Effector memory CD8-positive, alpha-beta T cell (primary cell): Measurements from ENCODE around the gene STX16.

ENCODE experiments used
- ATAC-seq: fragments of 150-1000 bp; cut with Tn5 transposase; replicated peaks from 2 replicates; pipeline ENCODE4 v1.10.0; 2021; ENCODE audit warnings: mild to moderate bottlenecking, moderate library complexity
- DNase-seq, 3 experiments: peaks; one replicate each; pipeline ENCODE4 v3.0.0; 2021
- H3K27ac Mint-ChIP-seq, 2 donors: one replicate each; pipeline ENCODE4 v1.8.0; 2022; ENCODE audit warnings: mild to moderate bottlenecking in 2 of 2, mixed read lengths in 2 of 2, moderate library complexity in 2 of 2
- H3K27me3 Mint-ChIP-seq, 2 donors: one replicate each; pipeline ENCODE4 v1.8.0; 2022; ENCODE audit warnings: mixed read lengths in 2 of 2
- H3K36me3 Mint-ChIP-seq: one replicate; pipeline ENCODE4 v1.8.0; 2022; ENCODE audit warnings: mild to moderate bottlenecking, moderate library complexity, mixed read lengths; ENCODE audit not compliant: insufficient read depth
- H3K4me1 Mint-ChIP-seq, 2 donors: one replicate each; pipeline ENCODE4 v1.8.0; 2022; ENCODE audit warnings: low read depth in 2 of 2, mixed read lengths in 2 of 2
- H3K4me3 Mint-ChIP-seq, 2 donors: one replicate each; pipeline ENCODE4 v1.8.0; 2022; ENCODE audit warnings: mild to moderate bottlenecking in 2 of 2, mixed read lengths in 2 of 2, moderate library complexity in 2 of 2
- H3K9me3 Mint-ChIP-seq, 2 donors: one replicate each; pipeline ENCODE4 v1.8.0; 2022; ENCODE audit warnings: mixed read lengths in 2 of 2

Gene STX16

DNA sequence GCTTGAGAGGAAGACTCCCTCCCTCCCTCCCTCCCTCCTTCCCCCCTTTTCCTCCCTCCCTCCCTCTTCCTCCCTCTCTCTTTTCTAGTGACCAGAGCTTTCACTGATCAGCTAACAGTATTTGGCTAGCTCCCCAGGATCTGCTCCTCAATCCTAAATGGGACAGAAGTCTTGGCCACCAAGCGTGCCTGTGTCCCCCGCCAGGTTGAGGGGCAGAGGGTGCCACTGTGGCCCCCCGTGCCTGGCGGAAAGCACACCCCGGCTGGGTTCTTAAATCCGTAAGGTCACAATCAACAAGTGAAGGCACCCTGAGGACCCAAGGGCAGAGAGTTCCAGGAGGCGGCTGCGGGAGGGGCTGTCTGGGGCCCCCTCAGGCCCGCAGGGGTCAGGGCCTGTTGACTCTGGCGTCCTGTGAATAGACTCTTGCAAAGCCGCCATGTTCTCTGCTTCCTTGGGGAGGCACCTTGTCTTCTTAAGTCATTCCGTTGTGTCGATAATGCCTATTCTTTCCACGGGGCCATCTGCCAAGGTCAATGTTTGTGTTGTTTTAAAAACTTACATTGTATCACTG is 38.9 kb upstream of the STX16 start:
- no peaks in the 10 kb centered on the region for H3K4me1 Mint-ChIP-seq
- no peaks in the 10 kb centered on the region for H3K9me3 Mint-ChIP-seq
- H3K4me3 Mint-ChIP-seq, result no peak overlapping the region
- no peak overlapping the region for H3K27ac Mint-ChIP-seq
- peaks cover 36 to 57% of the 10 kb centered on the region in 2 donors for H3K27me3 Mint-ChIP-seq
- H3K36me3 Mint-ChIP-seq, result no peaks in the 10 kb centered on the region
- DNase-seq (no peak), ATAC-seq (no peak)

DNA sequence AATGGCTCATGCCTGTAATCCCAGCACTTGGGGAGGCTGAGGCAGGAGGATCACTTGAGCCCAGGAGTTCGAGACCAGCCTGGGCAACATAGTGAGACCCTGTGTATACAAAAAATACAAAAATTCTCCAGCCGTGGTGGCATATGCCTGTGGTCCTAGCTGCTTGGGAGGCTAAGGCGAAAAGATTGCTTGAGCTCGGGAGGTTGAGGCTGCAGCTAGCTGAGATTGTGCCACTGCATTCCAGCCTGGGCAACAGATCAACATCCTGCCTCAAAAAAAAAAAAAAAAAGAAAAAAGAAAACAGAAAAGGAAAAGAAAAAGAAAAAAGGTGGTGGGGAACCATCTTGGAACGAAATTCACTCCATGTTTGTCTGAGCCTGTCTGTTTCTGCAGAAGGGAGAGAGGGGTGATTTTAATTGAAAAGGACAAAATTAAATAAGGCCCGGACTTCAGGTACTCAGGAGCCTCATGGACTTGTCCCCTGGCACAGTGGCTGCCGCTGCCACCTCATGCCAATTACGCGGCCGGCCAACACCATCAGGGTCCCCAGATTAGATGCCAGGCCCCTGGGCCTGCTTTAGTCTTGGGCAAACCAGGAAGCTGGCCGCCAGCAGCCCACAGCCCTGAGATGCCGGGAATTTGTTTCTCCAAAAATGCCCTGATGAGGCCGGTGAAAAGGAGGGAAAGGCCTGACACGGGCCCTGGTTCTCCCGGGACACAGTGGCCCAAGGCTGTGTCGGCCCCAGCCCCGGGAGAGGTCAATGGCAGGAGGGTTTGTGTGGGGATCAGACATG is 37.8 kb upstream of the STX16 start:
- H3K36me3 Mint-ChIP-seq, result no peaks in the 10 kb centered on the region
- H3K9me3 Mint-ChIP-seq, result no peaks in the 10 kb centered on the region
- DNase-seq (no peak), ATAC-seq (no peak)
- H3K27me3 Mint-ChIP-seq, result peaks cover 34 to 57% of the 10 kb centered on the region in 2 donors
- no peak overlapping the region for H3K27ac Mint-ChIP-seq
- H3K4me3 Mint-ChIP-seq, result no peak overlapping the region
- H3K4me1 Mint-ChIP-seq, result no peaks in the 10 kb centered on the region

DNA sequence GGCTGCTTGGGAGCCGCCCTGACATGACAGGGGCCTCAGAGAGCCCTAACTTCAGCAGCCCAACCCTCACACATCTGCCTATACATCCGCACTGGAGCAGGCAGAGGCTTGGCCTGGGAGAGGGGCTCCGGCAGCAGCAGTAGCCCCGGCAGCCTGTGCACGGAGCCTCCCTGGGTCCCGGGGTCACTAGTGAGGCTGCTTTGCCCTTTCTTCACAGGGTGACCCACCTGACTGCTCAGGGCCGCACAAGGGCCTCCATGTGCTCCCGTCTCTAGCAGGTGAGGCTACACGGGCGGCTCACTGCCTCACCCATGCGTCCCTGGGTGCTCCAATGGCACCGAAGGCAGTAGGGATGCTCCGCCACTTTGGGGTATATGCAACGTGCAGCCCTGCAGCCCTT is 36.7 kb upstream of the STX16 start:
- no peak overlapping the region for H3K4me3 Mint-ChIP-seq
- H3K4me1 Mint-ChIP-seq, result no peaks in the 10 kb centered on the region
- H3K9me3 Mint-ChIP-seq, result no peaks in the 10 kb centered on the region
- no peak for DNase-seq
- no peak overlapping the region for H3K27ac Mint-ChIP-seq
- no peak for ATAC-seq
- peaks cover 43 to 66% of the 10 kb centered on the region in 2 donors for H3K27me3 Mint-ChIP-seq
- H3K36me3 Mint-ChIP-seq, result no peaks in the 10 kb centered on the region

DNA sequence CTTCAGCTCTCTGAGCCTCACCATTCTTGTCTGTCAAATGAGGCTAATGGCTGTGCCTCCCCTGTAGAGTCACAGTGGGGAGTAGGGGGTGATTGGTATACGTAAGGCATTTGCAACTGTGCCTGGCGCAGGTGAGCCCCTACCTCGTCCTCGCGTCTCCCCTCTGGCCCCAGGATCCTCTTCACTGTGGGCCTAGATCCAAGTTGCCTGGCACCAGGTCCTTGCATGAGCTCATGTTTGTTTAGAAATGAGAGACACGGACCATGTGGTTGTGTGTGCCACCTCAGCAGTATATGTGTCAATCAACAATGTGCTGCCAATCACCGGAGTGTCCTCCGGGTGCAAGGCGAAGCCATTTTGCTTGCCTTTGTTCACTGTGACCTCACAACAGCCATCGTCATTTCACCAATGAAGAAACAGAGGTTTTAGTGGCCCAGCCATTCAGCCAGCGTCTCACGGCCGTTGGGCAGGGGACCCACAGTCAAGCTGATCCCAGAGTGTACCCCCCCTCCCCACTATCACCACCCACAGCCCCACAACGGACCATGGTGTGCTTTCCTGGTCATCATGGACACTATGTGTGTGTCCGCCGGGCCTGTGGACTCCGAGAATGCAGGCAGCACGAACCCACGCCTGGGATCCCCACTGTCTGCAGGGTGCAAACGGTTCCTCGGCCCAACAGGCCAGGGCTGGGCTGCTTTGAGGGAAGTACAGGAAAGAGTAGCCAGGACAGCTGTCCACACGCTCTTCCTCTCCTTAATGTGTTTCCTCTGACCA is 35.9 kb upstream of the STX16 start:
- Mint-ChIP-seq H3K27me3 (peaks cover 51 to 74% of the 10 kb centered on the region in 2 donors), H3K4me1 (no peaks in the 10 kb centered on the region), H3K36me3 (no peaks in the 10 kb centered on the region), H3K4me3 (no peak overlapping the region), H3K27ac (no peak overlapping the region), H3K9me3 (no peaks in the 10 kb centered on the region)
- ATAC-seq (no peak), DNase-seq (no peak)

DNA sequence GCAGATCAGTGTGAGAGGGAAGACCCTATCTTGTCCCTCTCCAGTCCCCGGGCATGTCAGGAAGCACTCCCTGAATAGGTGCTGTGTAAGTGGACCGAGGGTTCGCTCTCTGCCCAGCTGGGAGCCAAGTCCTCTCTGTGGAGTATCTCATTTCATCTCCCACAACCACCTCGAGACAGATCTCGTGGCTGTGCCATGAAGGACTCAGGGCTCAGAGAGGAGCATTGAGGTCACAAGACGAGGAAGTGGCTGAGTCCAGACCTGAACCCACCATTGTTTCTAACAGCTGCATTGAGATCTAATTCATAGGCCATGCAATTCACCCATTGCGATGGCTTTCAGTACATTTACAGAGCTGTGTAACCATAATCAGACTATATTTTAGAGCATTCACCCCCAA is 34.7 kb upstream of the STX16 start:
- DNase-seq (no peak), ATAC-seq (no peak)
- no peaks in the 10 kb centered on the region for H3K4me1 Mint-ChIP-seq
- H3K9me3 Mint-ChIP-seq, result no peaks in the 10 kb centered on the region
- H3K27ac Mint-ChIP-seq, result no peak overlapping the region
- no peaks in the 10 kb centered on the region for H3K36me3 Mint-ChIP-seq
- peaks cover 47 to 77% of the 10 kb centered on the region in 2 donors for H3K27me3 Mint-ChIP-seq
- H3K4me3 Mint-ChIP-seq, result no peak overlapping the region

DNA sequence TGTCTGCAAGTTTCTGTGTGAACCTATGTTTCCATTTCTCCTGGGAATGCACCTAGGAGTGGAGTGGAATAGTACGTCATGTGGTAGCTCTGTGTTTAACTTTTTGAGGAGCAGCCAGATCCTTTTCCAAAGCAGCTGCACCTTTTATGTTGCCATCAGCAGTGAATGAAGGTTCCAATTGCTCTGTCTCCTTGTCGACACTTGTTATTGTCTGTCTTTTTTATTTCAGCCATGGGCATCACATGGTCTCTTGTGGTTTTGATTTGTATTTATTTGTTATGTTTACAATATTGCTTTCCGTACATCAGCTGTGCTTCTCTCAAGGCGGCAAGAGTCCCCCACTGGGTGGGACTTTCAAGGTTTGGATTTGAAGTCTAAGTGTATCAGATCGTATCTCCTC is 33.9 kb upstream of the STX16 start:
- Mint-ChIP-seq H3K4me3 (no peak overlapping the region), H3K36me3 (no peaks in the 10 kb centered on the region), H3K9me3 (no peaks in the 10 kb centered on the region), H3K4me1 (no peaks in the 10 kb centered on the region), H3K27me3 (peaks cover 47 to 84% of the 10 kb centered on the region in 2 donors), H3K27ac (no peak overlapping the region)
- DNase-seq, result no peak
- ATAC-seq, result no peak

DNA sequence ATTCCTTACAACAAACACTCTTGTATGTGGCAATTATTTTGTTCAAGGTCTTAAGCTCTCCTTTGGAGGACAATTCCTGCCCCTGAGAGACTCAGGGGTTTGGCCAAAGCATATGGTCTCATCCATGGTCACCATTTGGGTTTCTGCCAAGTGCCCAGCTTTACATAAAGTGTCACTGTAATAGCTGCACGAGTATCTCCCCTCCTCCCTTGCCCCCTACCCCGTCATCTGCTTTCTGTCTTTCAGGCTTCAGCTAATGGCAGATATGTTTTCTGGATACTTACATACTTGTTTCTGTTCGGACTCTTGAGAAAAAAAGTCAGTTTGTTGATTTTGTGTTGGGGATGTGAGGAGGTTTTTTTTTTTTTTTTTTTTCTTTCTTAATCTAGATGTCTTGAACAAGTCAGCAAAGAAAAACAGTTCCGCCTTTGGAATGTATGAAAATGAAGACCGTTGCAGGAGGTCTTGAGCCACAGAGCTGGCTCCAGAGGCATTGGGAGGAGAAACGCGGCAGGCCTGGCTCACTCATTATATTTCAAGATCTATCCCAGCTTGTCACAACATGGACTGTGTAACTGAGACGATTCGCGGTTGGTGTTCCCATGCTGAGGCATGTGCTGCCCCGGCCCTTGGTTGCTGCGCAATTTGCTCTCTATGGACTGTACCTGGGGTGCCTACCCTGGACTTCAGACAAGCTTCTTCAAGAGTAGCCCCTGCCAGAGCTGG is 32.6 kb upstream of the STX16 start:
- Mint-ChIP-seq H3K27me3 (peaks cover 47 to 84% of the 10 kb centered on the region in 2 donors), H3K27ac (no peak overlapping the region), H3K36me3 (no peaks in the 10 kb centered on the region), H3K4me3 (no peak overlapping the region), H3K9me3 (no peaks in the 10 kb centered on the region), H3K4me1 (no peaks in the 10 kb centered on the region)
- DNase-seq (no peak), ATAC-seq (no peak)

DNA sequence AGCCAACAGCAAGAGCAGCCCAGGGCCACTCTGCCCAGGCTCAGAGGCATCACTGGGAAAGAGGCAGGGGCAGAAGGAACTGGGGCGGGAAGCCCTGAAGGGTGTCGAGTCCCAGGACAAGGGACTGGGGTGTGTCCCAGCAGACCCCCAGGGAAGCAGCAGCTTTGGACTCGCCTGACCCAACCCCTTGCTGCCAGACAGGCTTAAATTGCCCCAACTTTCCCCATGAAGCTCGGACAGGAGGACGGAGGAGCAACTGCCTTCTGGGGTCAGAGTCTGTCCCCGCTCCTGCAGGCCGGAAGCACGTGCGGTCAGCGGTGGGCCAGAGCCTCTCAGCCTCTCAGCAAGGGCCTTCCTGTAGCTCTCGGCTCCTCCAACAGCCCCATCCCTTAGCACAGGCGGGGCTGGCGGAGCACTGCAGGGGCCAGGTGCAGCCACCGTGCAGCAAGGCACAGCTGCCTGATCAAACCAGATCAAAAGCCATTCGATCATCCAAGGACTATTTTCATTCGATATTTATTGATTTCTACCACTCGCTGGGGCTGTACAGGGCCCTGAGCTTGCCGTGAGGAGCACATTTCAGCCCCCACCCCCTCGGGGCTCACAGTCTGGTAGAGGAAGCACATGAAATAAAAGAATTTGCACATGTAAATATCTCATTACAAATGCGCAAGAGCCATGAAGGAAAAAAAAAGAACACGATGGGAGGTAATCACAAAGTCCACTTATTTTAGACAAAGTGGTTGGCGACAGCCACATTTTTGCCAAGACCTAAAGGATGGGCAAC is 31.8 kb upstream of the STX16 start:
- H3K4me3 Mint-ChIP-seq, result no peak overlapping the region
- H3K4me1 Mint-ChIP-seq, result no peaks in the 10 kb centered on the region
- H3K27ac Mint-ChIP-seq, result no peak overlapping the region
- H3K27me3 Mint-ChIP-seq, result peaks cover 47 to 76% of the 10 kb centered on the region in 2 donors
- H3K36me3 Mint-ChIP-seq, result no peaks in the 10 kb centered on the region
- no peaks in the 10 kb centered on the region for H3K9me3 Mint-ChIP-seq
- ATAC-seq (no peak), DNase-seq (no peak)

DNA sequence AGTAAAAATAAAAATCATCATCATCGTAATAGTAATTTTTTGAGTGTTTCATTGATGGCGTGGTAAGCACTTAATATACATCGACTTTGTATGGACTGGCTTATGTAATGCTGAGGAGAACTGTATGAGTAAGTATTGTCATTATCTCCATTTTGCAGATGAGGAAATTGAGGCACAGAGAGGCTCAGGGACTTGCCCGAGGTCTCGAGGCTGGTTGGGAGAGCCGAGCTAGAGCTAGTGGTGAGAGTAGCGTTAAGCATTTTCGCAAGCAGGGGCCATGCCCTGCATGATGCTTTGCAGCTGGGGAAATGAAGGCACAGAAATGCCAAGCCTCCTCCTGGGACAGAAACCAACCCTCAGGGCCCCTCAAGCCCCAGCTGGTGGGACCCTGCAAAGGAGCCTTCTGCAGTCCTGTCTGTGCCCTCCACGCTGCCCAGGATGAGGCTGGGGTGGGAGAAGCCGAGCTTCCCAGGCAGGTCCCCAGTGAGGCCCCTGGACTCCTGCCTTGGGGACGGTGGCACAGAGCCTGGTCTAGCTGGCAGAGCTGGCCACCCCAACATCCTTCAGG is 31.1 kb upstream of the STX16 start:
- Mint-ChIP-seq H3K27me3 (peaks cover 47 to 70% of the 10 kb centered on the region in 2 donors), H3K9me3 (no peaks in the 10 kb centered on the region), H3K27ac (no peak overlapping the region), H3K36me3 (no peaks in the 10 kb centered on the region), H3K4me3 (no peak overlapping the region), H3K4me1 (no peaks in the 10 kb centered on the region)
- no peak for ATAC-seq
- DNase-seq, result no peak

DNA sequence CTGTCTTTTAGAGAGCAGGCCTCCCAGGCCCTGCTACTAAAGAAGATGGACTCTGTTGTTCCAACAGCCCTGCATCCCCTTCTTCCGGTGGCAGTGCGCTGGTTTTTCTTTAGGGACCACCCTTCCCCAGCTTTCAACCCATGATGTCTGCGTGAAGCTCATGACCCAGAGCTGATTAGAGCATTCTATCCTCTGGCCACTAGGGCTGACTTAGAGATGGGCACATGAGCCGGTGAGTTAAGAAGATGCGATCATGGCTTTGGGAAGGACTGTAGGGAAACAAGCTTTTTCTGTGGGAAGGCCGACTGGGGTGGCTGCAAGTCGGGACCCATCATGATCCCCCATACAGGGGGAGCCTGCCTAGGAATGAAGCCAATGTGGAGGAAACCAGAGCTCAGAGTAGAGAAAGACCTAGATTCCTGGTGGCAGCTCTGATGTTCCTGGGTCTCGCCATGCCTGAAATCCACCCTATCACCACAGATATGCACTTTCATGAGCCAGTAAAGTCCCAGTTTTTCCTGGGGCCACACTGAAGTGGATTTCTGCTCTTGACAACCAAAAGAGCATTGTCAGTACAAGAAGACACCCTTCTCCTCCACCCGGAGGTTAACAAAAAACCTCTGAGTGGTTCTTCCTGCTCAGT is 29.1 kb upstream of the STX16 start:
- ATAC-seq (no peak), DNase-seq (no peak)
- Mint-ChIP-seq H3K4me3 (no peak overlapping the region), H3K27ac (no peak overlapping the region), H3K36me3 (peaks cover 3% of the 10 kb centered on the region), H3K9me3 (no peaks in the 10 kb centered on the region), H3K27me3 (peaks cover 28 to 51% of the 10 kb centered on the region in 2 donors), H3K4me1 (peaks cover 4 to 7% of the 10 kb centered on the region in 2 donors)

DNA sequence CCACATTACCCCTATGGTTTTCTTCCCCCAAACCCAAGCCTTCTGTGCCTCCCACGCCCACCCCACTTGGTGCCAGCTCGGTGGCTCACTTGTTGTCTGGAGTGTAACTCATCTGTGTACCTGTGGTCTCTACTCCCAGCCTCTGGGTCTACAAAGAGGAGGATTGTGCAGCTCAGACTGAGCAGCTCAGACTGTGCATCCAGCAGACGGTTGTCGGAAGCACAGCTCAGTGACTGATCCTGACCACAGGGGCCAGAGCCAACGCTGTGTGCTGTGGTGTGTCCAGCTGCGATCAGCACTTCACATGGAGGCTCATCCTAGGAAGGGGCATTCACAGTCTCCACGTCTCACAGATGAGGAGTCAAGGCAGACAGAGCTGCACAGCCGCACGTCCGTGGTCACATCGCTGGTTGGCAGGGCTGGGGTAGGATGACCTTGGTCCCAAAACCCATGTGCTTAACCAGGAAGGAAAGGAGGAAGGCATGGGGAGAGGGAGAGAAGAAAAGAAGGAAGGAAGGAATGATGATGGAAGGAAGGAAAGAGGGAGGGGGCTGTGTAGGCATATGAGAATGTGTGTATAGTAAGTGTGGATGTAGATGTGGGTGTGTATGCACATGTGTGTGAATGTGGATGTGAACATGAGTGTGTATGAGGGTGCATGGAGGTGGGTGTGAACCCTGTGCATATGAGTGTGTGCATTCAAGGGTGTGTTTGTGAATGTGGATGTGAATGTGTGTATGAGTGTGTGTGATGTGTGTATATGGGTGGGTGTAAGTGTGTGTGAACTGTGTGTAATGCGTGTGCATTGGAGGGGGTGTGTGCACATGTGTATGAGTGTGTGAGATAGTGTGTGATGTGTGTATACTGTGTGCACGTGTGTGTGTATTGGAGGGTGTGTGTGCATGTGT is 28.2 kb upstream of the STX16 start:
- peaks cover 3% of the 10 kb centered on the region for H3K36me3 Mint-ChIP-seq
- ATAC-seq, result no peak
- no peaks in the 10 kb centered on the region for H3K9me3 Mint-ChIP-seq
- no peak for DNase-seq
- H3K27me3 Mint-ChIP-seq, result peaks cover 22 to 42% of the 10 kb centered on the region in 2 donors
- no peak overlapping the region for H3K27ac Mint-ChIP-seq
- peaks cover 4 to 7% of the 10 kb centered on the region in 2 donors for H3K4me1 Mint-ChIP-seq
- H3K4me3 Mint-ChIP-seq, result no peak overlapping the region
